HT1080 (cell line): ENCODE measurements around the gene C10orf90. TPM values are rescaled to one million over a fixed set of nuclear protein-coding genes. Genes with fewer than 3 reads are reported as not detected.

Experiments
- DNase-seq: peaks from one replicate; pipeline ENCODE4 v3.0.0-alpha.2; 2015; ENCODE audit warnings: low read depth
- polyA plus RNA-seq, 2 experiments: library from polyadenylated mRNA; depleted of rRNA; stranded (reverse); fragments of >200 nt; gene quantifications; 2 replicates each; pipeline ENCODE4 v1.2.3, GENCODE V29; 2015
- total RNA-seq: library from RNA; depleted of rRNA; stranded (reverse); fragments of >200 nt; shearing (Covaris generic); gene quantifications from 2 replicates; pipeline ENCODE4 v1.2.3, GENCODE V29; 2014; rRNA removed

C10orf90 gene
- not detected in 2 replicates for total RNA-seq
- polyA plus RNA-seq (2015; cell fraction: cytosol; rRNA removed) = 0.18 TPM in 1 of 2 replicates, not detected in the other
- polyA plus RNA-seq (2015; cell fraction: nucleus; rRNA removed) = 0.23 and 0.66 TPM in 2 replicates

DNA sequence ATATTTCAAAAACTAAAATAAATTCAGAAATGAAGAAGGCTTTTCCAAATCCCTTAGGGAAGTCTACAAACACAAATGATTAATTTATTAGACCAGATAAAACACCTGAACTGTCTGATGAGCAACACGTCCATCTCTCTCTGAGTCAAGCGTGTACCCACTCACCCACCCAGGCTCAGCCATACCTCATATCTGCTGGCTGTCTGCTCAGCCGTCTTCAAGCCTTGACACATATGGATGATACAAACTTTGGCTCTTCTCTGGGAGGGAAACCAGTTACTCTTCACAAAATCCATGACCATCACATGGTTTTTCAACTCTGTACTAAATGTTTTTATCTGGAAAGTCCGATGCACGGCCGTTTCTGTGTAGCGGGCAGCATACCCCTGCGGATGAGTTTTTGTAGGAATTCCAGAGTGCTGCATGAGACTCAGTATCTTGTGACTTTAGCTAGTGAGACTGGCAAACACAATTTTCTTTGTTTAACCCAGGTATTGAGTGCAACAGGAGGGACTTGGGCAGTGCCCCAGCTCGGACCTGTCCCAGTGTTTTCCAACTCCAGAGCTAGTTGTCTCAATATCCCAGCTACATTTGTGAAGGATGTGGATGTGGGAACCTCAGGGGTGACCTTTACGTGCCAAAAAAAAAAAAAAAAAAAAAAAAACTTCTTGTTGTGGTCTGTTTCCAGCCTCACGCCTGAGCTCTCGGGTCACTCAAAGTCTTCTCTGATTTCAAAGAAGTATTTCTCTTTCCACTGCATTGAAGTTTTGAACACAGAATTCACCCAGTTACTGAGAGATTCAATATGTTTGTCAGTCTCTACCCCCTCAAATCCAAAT lies at the start of gene C10orf90:
TSS of gene C10orf90 (minus strand) at position 638 of the 839 bp plus-strand sequence. CDS start at position 425, 213 bp downstream.
- DNase-seq = no peak

- no peak for DNase-seq
Observed at GRCh38 chr10:126716366-126716765, 45.9 kb upstream of the C10orf90 start.

- no peak for DNase-seq
Observed at GRCh38 chr10:126713594-126713993, 43.1 kb upstream of the C10orf90 start.

- no peak for DNase-seq
Observed at GRCh38 chr10:126712681-126713080, 42.2 kb upstream of the C10orf90 start.

DNA sequence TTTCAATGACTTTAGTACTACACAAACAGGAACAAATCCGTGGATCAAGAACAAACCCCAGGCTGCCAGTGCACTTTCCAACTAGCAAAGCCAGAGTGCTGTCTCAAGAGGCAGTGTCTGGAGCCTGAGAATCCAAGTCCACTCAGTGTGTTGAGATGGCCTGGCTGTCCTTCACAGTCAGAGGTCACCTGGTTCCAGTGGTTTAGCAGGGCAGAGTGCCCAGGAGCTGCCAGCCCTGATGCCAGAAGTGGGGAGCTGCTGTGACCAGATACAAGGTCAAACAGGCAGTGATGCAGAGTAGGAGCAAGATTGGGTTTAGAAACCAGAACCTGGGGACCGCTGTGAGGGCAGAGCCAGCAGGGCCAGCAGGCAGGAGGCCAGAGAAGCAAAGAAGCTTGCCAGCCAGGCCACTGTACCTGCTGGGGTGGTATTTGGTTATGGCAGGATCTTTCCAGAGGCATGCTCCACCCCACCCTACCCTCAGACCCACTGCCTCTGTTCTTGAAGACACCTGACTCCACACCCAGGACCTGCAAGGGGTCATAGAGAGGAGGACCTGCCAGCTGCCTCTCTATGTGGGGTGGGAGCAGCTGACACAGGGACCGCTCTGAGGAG lies 35.6 kb upstream of the C10orf90 start:
- no peak for DNase-seq

- DNase-seq = no peak
Observed at GRCh38 chr10:126705131-126705530, 34.6 kb upstream of the C10orf90 start.

GRCh38 chr10:126704649-126705048 lies 34.2 kb upstream of the C10orf90 start:
- no peak for DNase-seq

DNA sequence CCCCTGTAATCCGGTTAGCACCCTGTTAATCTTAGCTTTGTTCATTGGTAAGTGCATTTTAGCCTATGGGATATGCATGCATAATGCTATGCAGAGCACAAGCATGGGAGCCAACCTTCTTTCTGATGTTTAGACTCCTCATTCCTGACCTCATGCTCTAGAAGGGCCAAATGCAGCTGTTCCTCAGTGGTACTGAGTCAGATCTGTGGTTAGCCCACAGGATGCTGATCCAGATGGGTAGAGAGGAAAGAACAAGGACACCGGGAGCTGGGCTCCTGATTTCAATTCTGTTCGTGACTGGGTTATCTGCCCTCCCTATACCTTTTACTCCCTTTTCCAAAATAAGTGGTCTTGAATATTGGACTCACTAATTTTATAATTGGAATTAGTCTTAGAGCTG lies 31.7 kb upstream of the C10orf90 start:
- DNase-seq = peak; percentile 74

DNA sequence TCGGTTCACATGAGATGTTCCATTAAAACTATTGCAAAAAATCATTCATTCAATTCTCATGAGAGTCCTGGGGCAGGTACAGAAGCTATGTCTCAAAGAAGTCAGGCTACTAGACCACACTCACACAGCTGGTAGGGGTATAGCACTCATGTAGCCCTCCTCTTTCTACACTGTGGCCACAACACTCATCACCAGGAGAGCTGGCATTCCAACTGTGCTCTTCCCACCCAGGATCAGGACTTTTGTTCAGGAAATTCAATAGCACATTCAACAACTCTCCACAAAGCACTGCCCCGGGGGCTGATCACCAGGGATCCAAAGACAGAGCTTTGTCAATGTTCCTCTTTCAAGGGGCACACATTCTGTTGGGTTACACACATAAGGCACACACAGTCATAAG lies 31.0 kb upstream of the C10orf90 start:
- no peak for DNase-seq

DNA sequence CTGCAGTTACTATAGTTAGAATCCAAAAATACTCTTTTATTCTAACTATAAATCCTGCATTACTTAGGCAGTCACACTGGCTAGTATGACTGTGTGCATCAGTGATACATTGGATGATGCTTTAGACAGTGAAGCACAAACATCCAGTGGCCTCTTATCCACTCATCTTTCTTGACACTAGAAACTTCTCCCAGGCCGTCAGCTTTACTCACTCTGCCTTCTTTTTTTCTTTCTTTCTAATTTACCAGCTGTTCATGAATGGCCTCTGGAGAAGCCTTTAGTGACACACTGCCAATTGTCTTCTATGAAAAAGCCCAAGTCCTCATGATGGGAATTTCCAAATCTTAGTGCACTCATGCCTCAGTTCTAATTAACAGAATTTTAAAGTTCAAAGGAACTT lies 26.2 kb upstream of the C10orf90 start:
- no peak for DNase-seq

DNA sequence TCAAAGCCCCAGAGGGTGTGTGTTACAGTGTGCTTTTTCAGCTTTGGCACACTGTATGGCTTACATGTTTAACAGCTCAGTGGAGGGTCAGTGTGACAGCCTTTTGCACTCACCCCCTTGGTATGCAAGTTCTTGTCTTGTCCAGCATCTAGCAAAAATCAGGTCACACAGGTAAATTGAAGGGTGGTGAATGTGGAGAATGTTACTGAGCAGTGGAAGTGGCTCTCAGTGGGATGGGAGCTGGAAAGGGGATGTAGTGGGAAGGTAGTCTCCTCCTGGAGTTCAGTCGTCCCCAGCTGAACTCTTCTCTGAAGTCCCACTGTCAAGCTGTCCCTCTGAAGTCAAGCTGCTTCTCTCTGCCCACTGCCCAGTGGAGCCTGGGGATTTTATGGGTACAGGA lies 21.0 kb upstream of the C10orf90 start:
- no peak for DNase-seq

DNA sequence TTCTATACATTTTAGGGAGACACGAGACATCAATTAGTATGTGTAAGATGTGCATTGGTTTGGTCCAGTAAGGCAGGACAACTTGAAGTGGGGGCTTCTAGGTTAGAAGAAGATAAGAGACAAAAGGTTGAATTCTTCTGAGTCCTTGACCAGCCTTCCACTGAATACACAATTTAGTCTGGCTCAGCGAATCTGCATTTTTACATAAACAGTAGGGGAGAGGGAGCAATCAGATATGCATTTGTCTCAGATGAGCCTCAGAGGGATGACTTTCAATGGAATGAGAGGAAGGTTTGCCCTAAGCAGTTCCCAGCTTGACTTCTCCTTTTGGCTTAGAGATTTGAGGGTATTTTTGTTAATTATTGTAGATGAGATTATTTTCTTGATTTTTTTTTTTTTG lies 20.0 kb upstream of the C10orf90 start:
- no peak for DNase-seq

DNA sequence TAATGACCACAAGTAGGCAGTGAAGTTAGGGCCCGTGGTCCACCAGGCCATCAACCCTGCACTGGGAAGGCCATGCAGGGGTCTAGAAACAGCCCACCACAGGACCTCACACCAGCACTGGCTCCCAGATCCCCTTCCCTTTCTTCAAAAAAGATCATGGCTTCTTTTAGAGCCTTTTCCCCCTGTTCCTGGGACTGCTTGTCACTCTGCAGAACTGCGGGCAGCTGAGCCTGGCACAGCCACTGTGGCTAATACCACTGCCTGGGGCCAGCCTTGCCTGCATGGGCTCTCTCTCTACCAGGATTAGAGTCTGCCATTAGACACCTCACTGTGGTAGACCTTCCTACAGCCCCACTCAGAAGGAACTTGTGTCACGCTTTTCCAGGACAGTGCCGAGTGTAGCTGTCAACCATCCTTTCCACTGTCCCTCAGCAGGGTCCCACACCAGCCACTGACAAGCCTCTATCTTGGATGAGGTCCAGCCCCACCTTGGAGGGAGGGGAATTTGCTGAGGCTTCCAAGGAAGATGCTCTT lies 19.0 kb upstream of the C10orf90 start:
- DNase-seq = no peak

DNA sequence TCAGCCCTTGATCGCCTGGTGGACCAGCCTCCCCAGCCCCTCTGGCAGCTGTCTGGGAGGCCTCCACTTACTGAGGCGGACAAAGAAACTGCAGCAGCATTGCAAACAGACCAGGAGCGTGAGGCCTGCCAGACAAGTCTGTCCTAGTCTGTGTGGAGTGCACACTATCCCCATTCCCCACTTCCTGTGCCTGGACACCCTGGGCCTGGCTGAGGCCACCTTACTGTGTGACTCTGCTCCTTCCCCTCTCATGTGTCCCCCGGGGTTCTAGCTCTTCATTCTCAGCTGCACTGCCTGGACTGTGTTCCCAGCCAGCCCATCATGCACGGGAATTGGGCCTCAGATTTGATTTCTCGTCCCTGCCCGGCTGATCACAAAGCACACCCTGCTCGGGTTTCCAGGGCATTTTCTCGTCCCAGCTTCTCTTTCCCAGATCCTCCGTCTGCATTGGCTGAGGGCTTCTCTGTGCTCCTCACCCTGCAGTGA lies 16.7 kb upstream of the C10orf90 start:
- DNase-seq = no peak

- DNase-seq = no peak
Observed at GRCh38 chr10:126686719-126687118, 16.2 kb upstream of the C10orf90 start.

DNA sequence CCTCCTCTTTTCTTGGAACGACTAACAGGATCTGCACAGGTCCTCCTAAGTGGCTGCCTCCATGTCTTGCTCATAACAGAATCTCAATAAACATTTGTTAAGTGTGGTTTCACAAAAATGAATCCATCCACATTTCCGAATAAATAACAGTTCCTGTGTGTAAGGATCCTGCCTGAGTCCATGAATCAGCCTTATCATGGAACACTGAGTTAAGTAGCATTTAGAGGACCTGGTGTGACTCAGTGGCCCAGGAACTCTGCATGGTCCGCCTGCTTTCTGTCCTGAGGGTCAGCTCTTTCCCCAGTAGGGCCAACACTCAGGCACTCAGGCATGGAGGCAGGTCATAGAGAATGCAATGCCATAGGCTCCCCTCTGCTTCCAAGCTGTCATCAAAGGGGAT lies 15.8 kb upstream of the C10orf90 start:
- no peak for DNase-seq

GRCh38 chr10:126685756-126686155 lies 15.3 kb upstream of the C10orf90 start:
- DNase-seq = no peak

DNA sequence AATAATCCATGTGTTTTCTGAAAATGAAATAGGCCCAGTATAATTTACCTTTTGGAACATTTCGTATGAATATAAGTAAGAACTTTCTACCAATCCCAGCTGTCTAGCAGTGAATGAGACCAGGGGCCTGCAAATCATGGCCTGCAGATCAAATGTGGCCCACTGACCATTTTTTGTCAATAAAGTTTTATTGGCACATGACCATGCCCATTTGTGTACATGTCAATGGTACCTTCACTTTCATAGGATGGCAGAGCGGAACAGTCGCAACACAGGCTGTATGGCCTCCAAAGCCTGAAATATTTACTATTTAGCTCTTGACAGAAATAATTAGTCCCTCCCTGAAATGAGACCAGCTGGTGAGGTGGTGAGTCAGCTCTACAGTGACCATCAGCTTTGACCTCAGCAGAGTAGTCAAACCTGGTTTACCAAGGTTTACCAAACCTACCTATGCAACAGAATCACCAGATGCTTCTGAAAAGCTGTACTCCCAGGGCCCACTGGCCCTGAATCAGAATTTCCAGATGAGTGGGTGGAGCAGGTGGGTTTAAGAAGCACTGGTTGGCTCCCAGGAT lies 13.8 kb upstream of the C10orf90 start:
- peak; percentile 12 for DNase-seq

- DNase-seq = no peak
Observed at GRCh38 chr10:126683466-126683865, 13.0 kb upstream of the C10orf90 start.

DNA sequence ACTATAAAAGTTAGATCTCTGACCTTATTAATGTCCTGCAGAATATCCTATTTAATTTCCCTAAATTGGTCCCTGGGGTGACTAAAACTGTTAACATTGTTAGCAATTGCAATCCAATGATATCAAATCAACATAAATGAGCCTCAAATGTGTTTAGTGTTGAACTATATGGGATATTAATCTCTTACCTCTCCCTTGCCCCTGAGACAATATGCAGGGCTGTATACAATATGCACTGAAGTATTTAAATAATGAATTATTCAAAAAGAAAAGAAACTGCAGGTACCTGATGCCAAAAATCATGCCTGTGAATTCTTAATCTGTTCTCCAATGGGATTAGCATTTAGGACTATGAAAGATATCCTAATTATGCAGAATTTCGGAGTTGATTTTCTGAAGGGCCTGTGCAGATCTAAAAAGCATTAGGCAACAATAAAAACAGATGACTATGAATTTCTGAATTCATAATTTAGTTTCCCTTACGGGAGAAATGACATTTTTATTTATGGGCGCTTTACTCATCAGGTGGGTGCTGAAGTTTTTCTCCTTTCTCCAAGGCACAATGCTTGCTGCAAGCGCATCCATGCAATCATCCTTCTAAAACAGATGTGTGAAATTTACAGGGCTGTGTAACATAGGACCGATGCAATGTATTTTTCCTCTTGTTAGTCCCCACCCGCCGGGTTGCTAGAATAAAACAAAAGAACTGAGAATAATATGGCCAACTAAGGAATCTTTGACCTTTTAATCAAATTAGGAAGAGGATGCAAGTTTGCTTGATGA lies 5.4 kb upstream of the C10orf90 start:
- DNase-seq = no peak
